Measurements from ENCODE around the gene DUSP9.
"Not testable (repeated sequence)": the region's sequence is repeated elsewhere in the genome, so short reads cannot be mapped to it uniquely, and the experiment has no call there.

Gene DUSP9

DNA sequence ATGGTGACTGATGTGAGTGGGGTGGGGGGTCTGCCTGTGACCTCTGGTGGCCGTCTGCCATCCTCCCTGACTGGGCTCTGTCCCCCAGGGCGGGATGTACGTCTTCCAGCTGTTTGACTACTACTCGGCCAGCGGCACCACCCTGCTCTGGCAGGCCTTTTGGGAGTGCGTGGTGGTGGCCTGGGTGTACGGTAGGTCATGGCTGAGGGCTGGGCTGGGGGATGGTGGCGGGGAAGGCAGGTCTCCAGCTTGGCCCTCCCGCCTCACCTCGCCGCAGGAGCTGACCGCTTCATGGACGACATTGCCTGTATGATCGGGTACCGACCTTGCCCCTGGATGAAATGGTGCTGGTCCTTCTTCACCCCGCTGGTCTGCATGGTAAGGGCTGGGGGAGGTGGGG, 47.3 kb downstream of the DUSP9 start:
- not testable (repeated sequence) for H3K27ac ChIP-seq (ENCODE audit: low read depth, low read length); H3K4me1 ChIP-seq (ENCODE audit: insufficient read depth, low read length); H3K9me3 ChIP-seq (ENCODE audit: low read length)

DNA sequence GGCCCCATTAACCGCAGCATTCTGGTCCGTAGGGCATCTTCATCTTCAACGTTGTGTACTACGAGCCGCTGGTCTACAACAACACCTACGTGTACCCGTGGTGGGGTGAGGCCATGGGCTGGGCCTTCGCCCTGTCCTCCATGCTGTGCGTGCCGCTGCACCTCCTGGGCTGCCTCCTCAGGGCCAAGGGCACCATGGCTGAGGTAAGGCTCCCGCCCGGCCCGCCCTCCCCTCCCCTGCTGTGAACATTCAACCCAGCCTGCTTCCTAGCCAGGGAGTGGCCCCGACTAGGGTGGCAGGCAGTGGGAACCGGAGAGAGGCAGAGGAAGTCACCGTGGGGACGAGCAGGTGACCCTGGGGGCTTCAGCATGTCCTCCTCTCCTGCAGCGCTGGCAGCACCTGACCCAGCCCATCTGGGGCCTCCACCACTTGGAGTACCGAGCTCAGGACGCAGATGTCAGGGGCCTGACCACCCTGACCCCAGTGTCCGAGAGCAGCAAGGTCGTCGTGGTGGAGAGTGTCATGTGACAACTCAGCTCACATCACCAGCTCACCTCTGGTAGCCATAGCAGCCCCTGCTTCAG, 47.8 kb downstream of the DUSP9 start:
- Histone ChIP-seq H3K9ac (ENCODE audit: low read length) (no peak overlapping the region), H3K27me3 (ENCODE audit: control insufficient read depth in 1 of 2, insufficient read depth in 2 of 2, low read length in 2 of 2) (peaks cover 0 to 3% of the 10 kb centered on the region in 2 donors), H3K36me3 (ENCODE audit: insufficient read depth, low read length) (no peaks in the 10 kb centered on the region), H3K4me1 (ENCODE audit: insufficient read depth, low read length) (peaks cover 6% of the 10 kb centered on the region), H3K9me3 (ENCODE audit: low read length) (no peaks in the 10 kb centered on the region), H3K4me3 (ENCODE audit: low read depth in 1 of 2, low read length in 2 of 2) (no peak overlapping the region), H3K27ac (ENCODE audit: low read depth, low read length) (no peak overlapping the region)

More for the DNA sequence above, 47.3 kb downstream of the DUSP9 start:
- H3K27me3 ChIP-seq (ENCODE audit: control insufficient read depth in 1 of 2, insufficient read depth in 2 of 2, low read length in 2 of 2); H3K9ac ChIP-seq (ENCODE audit: low read length); H3K36me3 ChIP-seq (ENCODE audit: insufficient read depth, low read length); H3K4me3 ChIP-seq (ENCODE audit: low read depth in 1 of 2, low read length in 2 of 2): not testable (repeated sequence)

DNA sequence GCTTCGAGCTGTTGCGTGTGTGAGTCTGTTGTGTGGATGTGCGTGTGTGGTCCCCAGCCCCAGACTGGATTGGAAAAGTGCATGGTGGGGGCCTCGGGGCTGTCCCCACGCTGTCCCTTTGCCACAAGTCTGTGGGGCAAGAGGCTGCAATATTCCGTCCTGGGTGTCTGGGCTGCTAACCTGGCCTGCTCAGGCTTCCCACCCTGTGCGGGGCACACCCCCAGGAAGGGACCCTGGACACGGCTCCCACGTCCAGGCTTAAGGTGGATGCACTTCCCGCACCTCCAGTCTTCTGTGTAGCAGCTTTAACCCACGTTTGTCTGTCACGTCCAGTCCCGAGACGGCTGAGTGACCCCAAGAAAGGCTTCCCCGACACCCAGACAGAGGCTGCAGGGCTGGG, 49.1 kb downstream of the DUSP9 start:
- H3K9me3 ChIP-seq (ENCODE audit: low read length), result no peaks in the 10 kb centered on the region
- no peak overlapping the region for H3K27ac ChIP-seq (ENCODE audit: low read depth, low read length)
- H3K36me3 ChIP-seq (ENCODE audit: insufficient read depth, low read length), result no peaks in the 10 kb centered on the region
- H3K4me1 ChIP-seq (ENCODE audit: insufficient read depth, low read length), result peaks cover 8% of the 10 kb centered on the region
- no peak overlapping the region for H3K9ac ChIP-seq (ENCODE audit: low read length)
- no peak overlapping the region for H3K4me3 ChIP-seq (ENCODE audit: low read depth in 1 of 2, low read length in 2 of 2)
- H3K27me3 ChIP-seq (ENCODE audit: control insufficient read depth in 1 of 2, insufficient read depth in 2 of 2, low read length in 2 of 2), result no peaks in the 10 kb centered on the region

DNA sequence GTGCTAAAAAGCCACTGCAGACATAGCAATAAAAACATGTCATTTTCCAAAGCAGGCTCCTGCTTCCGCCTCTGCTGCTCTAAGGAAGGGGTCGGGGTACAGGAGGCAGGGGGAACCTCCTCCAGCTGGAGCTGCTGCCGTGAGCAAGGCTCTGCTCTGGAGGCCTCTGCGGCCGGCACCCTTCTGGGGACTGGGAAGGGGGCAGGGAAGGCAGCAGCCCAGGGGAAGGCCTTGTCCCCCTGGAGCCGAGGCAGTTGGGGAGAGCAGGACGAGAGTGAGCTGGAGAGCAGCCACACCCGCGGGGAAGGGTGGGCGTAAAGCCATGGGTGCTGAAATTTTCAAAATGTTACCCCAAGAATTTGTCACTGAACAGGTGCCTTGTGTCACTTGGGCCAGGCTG, 49.5 kb downstream of the DUSP9 start:
- H3K4me1 ChIP-seq (ENCODE audit: insufficient read depth, low read length); H3K27ac ChIP-seq (ENCODE audit: low read depth, low read length); H3K4me3 ChIP-seq (ENCODE audit: low read depth in 1 of 2, low read length in 2 of 2); H3K27me3 ChIP-seq (ENCODE audit: control insufficient read depth in 1 of 2, insufficient read depth in 2 of 2, low read length in 2 of 2); H3K9ac ChIP-seq (ENCODE audit: low read length); H3K36me3 ChIP-seq (ENCODE audit: insufficient read depth, low read length); H3K9me3 ChIP-seq (ENCODE audit: low read length): not testable (repeated sequence)

DNA sequence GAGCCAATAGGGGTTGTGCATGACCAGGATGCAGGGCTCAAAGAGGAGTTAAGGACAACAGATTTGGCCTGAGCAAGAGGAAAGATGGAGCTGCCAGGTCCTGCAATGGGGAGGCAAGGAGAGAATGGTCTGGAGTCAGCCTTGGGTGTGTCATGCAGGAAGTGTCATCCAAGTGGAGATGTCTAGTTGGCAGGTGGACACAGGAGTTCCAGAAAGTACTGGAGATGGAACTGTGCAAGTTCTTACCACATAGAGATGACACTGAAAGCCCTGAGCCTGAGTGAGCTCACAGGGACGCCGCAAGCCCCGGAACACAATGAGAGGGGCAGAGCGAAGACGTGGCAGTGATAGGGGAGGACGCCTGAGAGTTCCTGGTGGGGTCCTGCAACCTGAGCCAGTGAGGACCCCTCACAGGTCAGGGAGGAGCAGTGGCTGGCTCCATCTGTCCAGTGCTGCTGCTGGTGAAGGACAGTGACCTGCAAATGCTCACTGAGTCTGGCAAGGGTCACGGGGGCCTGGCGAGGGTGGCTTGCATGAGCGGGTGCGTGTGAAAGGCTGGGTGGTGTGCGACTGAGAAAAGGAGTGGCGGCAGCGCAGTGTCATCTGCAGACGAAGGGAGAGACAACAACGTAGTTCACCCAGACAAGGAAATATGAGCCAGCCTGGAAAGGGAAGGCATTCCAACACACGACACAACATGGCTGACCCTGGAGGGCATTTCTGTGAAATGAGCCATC, 50.2 kb downstream of the DUSP9 start:
- not testable (repeated sequence) for H3K4me3 ChIP-seq (ENCODE audit: low read depth in 1 of 2, low read length in 2 of 2); H3K9me3 ChIP-seq (ENCODE audit: low read length); H3K4me1 ChIP-seq (ENCODE audit: insufficient read depth, low read length); H3K27me3 ChIP-seq (ENCODE audit: control insufficient read depth in 1 of 2, insufficient read depth in 2 of 2, low read length in 2 of 2); H3K9ac ChIP-seq (ENCODE audit: low read length); H3K36me3 ChIP-seq (ENCODE audit: insufficient read depth, low read length); H3K27ac ChIP-seq (ENCODE audit: low read depth, low read length)

DNA sequence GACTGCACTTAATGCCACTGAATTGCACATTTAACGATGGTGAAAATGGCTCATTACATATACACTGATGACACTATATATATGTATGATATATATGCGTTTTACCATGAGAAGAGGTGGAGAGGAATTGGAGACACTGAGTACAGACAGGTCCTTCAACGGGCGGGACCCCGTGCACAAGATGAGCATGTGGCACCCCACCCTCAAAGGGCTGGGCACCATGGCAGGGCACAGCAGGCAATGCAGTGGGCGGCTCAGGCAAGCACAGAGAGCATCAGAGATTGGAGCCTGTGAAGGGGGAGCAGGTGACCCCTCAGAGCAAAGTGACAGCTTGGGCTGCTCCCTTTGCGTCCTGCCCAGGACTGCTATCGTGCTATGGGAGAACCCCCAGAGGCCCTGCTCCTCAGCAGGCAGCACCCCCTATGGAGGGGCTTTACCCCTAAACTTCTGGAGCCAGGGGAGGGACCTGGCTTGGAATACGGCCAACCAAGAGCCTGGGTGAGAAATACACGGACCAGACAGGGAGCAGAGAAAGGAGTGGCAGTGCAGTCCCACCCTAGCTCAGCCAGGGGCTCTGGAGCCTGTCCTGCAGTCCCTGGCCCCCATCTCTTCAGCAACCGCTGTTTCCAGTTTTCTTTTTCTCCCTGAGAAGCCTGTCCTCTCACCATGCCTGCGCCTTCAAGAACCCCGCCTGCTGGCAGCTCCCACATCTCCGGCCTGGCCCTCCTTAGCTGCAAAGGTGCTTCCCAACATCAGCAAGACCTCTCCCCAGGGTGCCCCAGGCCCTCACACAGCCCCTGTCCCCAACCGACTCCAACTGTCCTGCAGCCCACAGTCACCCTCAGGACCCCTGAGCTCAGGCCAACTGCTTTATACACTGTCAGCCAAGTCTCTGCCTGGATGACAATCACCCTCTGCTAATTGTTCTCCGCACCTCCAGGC, 51.2 kb downstream of the DUSP9 start:
- Histone ChIP-seq H3K36me3 (ENCODE audit: insufficient read depth, low read length) (no peaks in the 10 kb centered on the region), H3K4me1 (ENCODE audit: insufficient read depth, low read length) (peaks cover 8% of the 10 kb centered on the region), H3K9me3 (ENCODE audit: low read length) (no peaks in the 10 kb centered on the region), H3K4me3 (ENCODE audit: low read depth in 1 of 2, low read length in 2 of 2) (no peak overlapping the region), H3K27ac (ENCODE audit: low read depth, low read length) (no peak overlapping the region), H3K27me3 (ENCODE audit: control insufficient read depth in 1 of 2, insufficient read depth in 2 of 2, low read length in 2 of 2) (no peaks in the 10 kb centered on the region), H3K9ac (ENCODE audit: low read length) (no peak overlapping the region)

DNA sequence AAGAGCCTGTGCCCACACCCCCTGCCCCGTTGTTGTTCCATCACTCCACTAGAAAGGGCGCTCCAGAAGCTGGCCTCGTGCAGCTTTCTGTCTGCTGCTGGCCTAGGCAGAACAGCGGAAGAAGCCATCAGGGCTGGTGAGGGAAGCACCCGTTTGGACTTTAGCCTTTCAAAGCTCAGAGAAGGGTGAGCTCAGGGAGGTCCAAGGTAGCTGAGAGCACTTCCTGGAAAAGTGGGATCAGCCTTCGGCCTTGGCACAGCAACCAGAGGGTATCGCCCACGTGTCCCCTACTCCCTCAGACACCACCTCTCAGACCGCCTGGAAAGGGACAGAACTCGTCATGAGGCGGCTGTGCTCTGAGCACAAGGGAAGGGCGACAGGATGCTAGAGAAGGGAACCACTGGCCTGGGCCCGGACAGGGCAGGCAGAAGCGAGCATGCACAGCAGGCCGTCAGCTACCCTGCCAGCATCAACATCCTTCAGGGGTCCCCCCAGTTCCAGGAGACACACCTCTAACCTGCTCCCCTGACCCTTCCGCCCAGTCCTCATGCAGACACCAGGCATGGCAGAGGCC, 52.3 kb downstream of the DUSP9 start:
- not testable (repeated sequence) for H3K9me3 ChIP-seq (ENCODE audit: low read length); H3K4me3 ChIP-seq (ENCODE audit: low read depth in 1 of 2, low read length in 2 of 2); H3K36me3 ChIP-seq (ENCODE audit: insufficient read depth, low read length); H3K27me3 ChIP-seq (ENCODE audit: control insufficient read depth in 1 of 2, insufficient read depth in 2 of 2, low read length in 2 of 2); H3K9ac ChIP-seq (ENCODE audit: low read length); H3K27ac ChIP-seq (ENCODE audit: low read depth, low read length); H3K4me1 ChIP-seq (ENCODE audit: insufficient read depth, low read length)

DNA sequence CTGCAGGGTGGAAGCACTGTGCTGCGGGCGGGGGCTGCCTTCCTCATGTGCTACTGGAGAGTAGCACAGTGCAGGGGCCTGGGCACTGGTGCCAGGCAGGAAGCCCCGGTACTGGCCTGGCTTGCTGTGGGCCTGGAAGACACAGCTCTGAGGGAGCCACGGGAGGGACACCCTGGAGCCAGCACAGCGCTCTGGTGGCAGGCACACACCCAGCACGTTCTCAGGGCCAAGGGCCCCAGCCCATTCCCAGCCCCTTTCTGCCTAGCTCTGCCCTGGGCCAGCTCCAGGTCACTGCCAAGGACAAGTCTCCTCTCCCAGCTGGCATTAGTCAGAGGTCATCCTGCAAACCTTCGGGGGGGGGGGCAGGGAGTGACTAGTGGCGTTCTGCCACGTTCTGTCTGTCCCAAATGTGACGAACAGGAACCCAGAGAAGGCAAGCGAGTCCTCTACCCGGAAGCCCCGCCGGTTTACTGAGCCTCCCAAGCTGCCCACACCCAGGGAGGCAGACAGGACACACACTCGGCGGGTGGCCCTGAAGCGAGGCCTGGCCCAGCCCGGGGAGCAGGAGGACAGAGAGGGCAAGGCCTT, 52.9 kb downstream of the DUSP9 start:
- H3K27ac ChIP-seq (ENCODE audit: low read depth, low read length), result peak overlapping the region; percentile 3
- not testable (repeated sequence) for H3K27me3 ChIP-seq (ENCODE audit: control insufficient read depth in 1 of 2, insufficient read depth in 2 of 2, low read length in 2 of 2); H3K4me3 ChIP-seq (ENCODE audit: low read depth in 1 of 2, low read length in 2 of 2); H3K9me3 ChIP-seq (ENCODE audit: low read length); H3K4me1 ChIP-seq (ENCODE audit: insufficient read depth, low read length); H3K36me3 ChIP-seq (ENCODE audit: insufficient read depth, low read length); H3K9ac ChIP-seq (ENCODE audit: low read length)

DNA sequence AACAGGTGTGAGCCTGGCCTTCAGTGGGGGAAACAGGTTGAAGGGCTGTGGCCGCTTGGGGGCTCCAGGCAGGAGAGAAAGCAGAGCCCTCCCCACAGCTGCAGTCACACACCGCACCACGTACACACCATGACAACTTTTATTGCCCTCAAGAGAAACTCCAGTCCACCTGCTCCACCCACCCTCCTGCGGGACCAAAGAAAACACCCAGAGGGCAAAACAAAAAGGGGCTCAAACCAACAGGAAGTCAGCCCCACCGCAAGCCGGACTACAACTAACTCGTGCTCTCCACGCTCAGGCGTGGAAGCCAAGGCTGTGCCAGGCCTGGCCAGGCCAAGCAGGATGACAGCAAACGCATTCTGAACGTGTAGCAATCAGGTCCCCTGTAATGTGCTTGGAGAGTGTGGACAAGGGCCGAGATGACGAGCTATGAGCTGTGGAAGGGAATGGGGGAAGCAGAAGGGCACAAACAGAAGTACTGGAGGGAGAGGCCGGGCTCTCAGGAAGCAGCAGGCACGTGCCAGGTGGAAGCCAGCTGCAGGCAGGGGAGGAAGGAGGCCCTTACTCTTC, 53.5 kb downstream of the DUSP9 start:
- no peaks in the 10 kb centered on the region for H3K36me3 ChIP-seq (ENCODE audit: insufficient read depth, low read length)
- H3K27me3 ChIP-seq (ENCODE audit: control insufficient read depth in 1 of 2, insufficient read depth in 2 of 2, low read length in 2 of 2), result no peaks in the 10 kb centered on the region
- no peak overlapping the region for H3K4me3 ChIP-seq (ENCODE audit: low read depth in 1 of 2, low read length in 2 of 2)
- peaks cover 8% of the 10 kb centered on the region for H3K4me1 ChIP-seq (ENCODE audit: insufficient read depth, low read length)
- no peak overlapping the region for H3K9ac ChIP-seq (ENCODE audit: low read length)
- H3K9me3 ChIP-seq (ENCODE audit: low read length), result no peaks in the 10 kb centered on the region
- peak overlapping the region; percentile 3 for H3K27ac ChIP-seq (ENCODE audit: low read depth, low read length)
